Stimulated activated naive B cell treated with anti-CD40 and anti-IgM and Interleukin-4, amounts not matched to agents 10 μg/mL and 1 μg/mL and 100 μg/mL, for 72 hours (primary cell): ENCODE results near the gene TOP2A.
"Not testable (repeated sequence)": the region's sequence is repeated elsewhere in the genome, so short reads cannot be mapped to it uniquely, and the experiment has no call there.

ENCODE experiments used
- ATAC-seq, 2 donors: fragments of 150-1000 bp; cut with Tn5 transposase; replicated peaks; 2 replicates each; pipeline ENCODE4 v1.10.0; 2021; ENCODE audit warnings: moderate library complexity in 1 of 2
- DNase-seq: peaks from one replicate; pipeline ENCODE4 v3.0.0; 2021
- H3K27ac Mint-ChIP-seq: one replicate; pipeline ENCODE4 v1.8.0; 2022; ENCODE audit warnings: mild to moderate bottlenecking, mixed read lengths
- H3K27me3 Mint-ChIP-seq, 2 donors: one replicate each; pipeline ENCODE4 v1.8.0; 2022; ENCODE audit warnings: mixed read lengths in 2 of 2
- H3K36me3 Mint-ChIP-seq, 2 donors: one replicate each; pipeline ENCODE4 v1.8.0; 2022; ENCODE audit warnings: mixed read lengths in 2 of 2, mild to moderate bottlenecking in 1 of 2
- H3K4me1 Mint-ChIP-seq, 2 donors: one replicate each; pipeline ENCODE4 v1.8.0; 2022; ENCODE audit warnings: mixed read lengths in 2 of 2, mild to moderate bottlenecking in 1 of 2
- H3K4me3 Mint-ChIP-seq, 2 donors: one replicate each; pipeline ENCODE4 v1.8.0; 2022; ENCODE audit warnings: mild to moderate bottlenecking in 2 of 2, mixed read lengths in 2 of 2, moderate library complexity in 1 of 2
- H3K9me3 Mint-ChIP-seq, 2 donors: one replicate each; pipeline ENCODE4 v1.8.0; 2022; ENCODE audit warnings: mixed read lengths in 2 of 2, mild to moderate bottlenecking in 1 of 2

Gene TOP2A

DNA sequence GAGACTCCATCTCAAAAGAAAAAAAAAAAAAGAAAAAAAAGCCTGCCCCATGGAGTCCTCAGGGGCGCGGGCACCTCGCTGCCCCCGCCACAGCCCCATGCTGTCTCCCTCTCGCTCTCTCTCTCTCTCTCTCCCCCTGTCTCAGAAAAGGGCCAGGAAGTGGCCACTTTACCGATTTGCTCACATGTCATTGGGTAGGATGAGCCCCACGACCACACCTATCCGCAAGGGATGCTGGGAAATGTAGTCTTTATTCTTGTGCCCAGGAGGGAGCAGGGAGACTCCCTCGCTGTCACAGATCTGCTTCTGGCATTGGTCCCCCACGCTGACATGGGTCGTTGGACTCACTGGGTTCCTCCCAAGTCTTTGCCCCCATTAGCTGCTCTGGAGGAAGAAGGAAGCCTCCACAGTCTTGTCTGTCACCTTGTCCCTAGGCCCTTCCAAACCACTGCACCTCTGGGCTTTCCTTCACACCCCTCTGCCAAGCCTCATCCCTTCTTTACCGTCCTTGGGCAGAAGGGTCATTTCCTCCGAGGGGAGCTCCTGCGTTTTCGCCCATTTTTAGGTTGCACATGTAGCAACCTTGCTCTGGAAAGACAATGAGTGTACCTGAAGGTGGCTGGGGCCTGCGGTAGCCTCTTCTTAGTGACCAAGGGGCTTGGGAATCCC, 46.3 kb downstream of the TOP2A start:
- no peak overlapping the region for H3K27ac Mint-ChIP-seq
- peaks cover 0 to 5% of the 10 kb centered on the region in 2 donors for H3K36me3 Mint-ChIP-seq
- peaks cover 0 to 3% of the 10 kb centered on the region in 2 donors for H3K27me3 Mint-ChIP-seq
- peaks cover 3 to 4% of the 10 kb centered on the region in 2 donors for H3K9me3 Mint-ChIP-seq
- DNase-seq, result no peak
- peak; percentile 82 to 83 for ATAC-seq
- H3K4me3 Mint-ChIP-seq, result no peak overlapping the region
- peaks cover 18 to 25% of the 10 kb centered on the region in 2 donors for H3K4me1 Mint-ChIP-seq

DNA sequence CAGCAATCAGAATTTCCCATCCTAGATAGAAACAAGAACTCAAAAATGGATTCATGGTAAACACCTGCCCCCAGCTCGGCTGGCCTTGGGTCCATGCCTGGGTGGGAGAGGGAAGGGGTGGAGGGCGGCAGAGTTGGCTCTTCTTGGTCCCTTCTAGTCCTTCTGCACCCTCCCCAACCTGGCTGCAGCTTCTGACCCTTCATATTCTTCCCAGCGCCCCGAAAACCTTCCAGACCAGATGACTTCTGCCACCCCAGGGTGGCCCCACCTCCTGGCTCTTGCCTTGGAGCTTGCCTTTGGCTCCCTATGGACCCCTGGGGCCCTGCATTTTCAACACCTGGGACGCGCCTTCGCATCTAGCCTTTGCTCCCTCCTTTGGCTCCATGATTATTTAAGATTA, 47.8 kb downstream of the TOP2A start:
- no peak for ATAC-seq
- Mint-ChIP-seq H3K36me3 (peaks cover 0 to 5% of the 10 kb centered on the region in 2 donors), H3K27ac (no peak overlapping the region), H3K27me3 (no peaks in the 10 kb centered on the region), H3K9me3 (peaks cover 3 to 4% of the 10 kb centered on the region in 2 donors), H3K4me3 (no peak overlapping the region), H3K4me1 (peaks cover 18 to 25% of the 10 kb centered on the region in 2 donors)
- DNase-seq, result no peak

DNA sequence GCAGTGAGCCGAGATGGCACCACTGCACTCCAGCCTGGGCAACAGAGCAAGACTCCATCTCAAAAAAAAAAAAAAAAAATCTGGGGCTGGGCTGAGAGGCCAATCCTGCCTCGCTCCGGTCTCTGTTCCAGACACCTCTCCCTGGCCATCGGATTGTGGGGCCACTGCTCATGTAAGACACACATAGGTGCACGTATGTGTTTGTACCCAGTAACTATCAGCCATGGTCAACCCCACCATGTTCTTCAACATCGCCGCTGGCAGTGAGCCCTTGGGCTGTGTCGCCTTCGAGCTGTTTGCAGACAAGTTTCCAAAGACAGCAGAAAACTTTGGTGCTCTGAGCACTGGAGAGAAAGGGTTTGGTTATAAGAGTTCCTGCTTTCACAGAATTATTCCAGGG, 50.0 kb downstream of the TOP2A start:
- peaks cover 5 to 14% of the 10 kb centered on the region in 2 donors for H3K27me3 Mint-ChIP-seq
- not testable (repeated sequence) for ATAC-seq, H3K27ac Mint-ChIP-seq, H3K36me3 Mint-ChIP-seq, DNase-seq, H3K4me3 Mint-ChIP-seq, H3K9me3 Mint-ChIP-seq
- H3K4me1 Mint-ChIP-seq, result peaks cover 16 to 31% of the 10 kb centered on the region in 2 donors

DNA sequence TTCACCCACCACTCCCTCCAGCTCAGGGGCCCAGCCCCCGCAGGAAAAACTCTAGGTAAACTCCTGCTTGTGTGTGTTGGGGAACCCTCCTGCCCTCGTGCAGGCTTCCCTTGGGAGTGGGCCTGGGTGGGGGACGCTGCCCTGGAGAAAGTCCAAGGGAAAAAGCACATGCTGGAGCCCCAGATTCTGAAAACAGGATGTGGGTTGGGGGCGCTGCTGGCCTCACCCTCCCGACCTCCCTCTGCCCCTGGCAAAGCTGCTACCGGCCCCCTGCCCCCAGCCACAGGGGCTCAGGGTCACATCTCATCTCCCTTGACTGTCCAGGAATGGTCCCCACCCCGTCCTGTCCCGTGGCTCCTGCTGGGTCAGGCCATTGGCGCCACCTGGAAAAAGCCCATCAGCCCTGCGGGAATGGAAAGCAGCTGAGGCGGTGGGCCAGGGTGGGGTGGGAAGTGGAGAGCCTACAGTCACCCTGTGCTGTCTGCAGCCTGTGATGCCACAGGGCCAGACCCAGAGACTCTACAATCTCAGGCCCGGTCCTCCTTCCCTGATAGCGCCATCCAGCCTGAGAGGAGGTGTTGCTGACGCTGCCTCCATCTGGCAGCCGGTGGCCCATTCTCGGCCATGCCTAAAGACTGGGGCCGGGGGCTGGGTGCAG, 50.7 kb downstream of the TOP2A start:
- Mint-ChIP-seq H3K4me3 (no peak overlapping the region), H3K4me1 (peaks cover 13 to 29% of the 10 kb centered on the region in 2 donors), H3K9me3 (peaks cover 2 to 4% of the 10 kb centered on the region in 2 donors), H3K27me3 (peaks cover 9 to 22% of the 10 kb centered on the region in 2 donors), H3K27ac (no peak overlapping the region), H3K36me3 (peaks cover 3 to 8% of the 10 kb centered on the region in 2 donors)
- no peak for DNase-seq
- no peak for ATAC-seq

DNA sequence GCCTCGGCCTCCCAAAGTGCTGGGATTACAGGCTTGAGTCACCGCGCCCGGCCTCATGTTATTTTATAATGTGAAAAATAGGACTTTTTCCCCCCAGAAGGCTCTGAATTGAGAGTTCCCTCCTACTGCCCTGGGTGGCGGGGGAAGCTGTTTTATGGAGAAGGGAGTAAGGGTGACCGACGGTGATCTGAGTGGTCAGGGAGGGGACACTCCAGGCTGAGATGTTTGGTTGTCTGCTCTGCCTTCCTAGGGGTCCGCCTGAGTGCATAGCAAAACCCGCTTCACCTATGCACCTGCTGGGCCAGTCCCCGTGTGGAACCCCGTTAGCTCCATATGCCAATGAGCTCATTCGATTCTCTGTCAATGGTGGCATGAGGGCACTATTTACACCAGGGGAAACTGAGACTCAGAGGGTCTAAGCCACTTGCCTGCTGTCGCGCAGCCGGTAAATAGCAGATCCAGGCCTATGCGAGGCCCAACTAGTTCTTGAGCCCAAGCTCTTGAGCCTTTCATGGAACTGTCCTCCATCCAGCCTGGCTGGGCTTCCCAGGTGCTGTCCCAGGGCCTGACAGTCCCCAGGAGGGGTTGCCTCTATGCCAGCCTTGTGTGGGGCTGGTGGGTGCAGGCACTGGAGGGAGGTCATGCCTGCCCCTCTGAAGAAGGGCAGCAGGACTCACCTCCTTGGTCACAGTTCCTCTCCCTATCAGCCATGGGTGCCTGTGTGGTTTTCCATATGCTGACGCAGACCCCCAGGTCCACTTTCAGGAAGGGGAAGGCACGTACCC, 51.4 kb downstream of the TOP2A start:
- Mint-ChIP-seq H3K36me3 (peaks cover 3 to 5% of the 10 kb centered on the region in 2 donors), H3K9me3 (peaks cover 2% of the 10 kb centered on the region in 2 donors), H3K4me1 (peaks cover 11 to 32% of the 10 kb centered on the region in 2 donors), H3K27ac (no peak overlapping the region), H3K4me3 (no peak overlapping the region), H3K27me3 (peaks cover 13 to 29% of the 10 kb centered on the region in 2 donors)
- DNase-seq (no peak), ATAC-seq (no peak)

DNA sequence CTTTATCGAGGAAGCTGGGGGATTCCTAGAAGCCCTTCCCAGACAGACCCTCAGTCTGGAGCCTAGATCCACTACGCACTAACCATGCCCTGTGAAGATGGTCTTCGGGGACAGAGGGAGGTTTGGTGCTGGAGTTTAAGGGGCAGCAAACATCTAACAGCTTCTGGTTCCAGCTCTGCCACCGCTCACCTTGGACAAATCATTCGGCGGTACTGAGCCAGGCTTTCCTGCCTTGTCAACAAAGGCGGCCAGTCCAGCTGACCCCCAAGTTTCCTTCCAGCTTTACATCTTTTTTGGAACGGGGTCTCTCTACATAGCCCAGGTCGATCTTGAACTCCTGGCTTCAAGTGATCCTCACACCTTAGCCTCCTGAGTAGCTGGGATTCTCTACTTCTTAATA, 52.8 kb downstream of the TOP2A start:
- Mint-ChIP-seq H3K4me1 (peaks cover 11 to 35% of the 10 kb centered on the region in 2 donors), H3K27ac (no peak overlapping the region), H3K36me3 (peaks cover 3% of the 10 kb centered on the region in 2 donors), H3K9me3 (no peaks in the 10 kb centered on the region), H3K4me3 (peak overlapping the region in 1 of 2 donors; percentile 85), H3K27me3 (peaks cover 20 to 40% of the 10 kb centered on the region in 2 donors)
- DNase-seq (no peak), ATAC-seq (no peak)

DNA sequence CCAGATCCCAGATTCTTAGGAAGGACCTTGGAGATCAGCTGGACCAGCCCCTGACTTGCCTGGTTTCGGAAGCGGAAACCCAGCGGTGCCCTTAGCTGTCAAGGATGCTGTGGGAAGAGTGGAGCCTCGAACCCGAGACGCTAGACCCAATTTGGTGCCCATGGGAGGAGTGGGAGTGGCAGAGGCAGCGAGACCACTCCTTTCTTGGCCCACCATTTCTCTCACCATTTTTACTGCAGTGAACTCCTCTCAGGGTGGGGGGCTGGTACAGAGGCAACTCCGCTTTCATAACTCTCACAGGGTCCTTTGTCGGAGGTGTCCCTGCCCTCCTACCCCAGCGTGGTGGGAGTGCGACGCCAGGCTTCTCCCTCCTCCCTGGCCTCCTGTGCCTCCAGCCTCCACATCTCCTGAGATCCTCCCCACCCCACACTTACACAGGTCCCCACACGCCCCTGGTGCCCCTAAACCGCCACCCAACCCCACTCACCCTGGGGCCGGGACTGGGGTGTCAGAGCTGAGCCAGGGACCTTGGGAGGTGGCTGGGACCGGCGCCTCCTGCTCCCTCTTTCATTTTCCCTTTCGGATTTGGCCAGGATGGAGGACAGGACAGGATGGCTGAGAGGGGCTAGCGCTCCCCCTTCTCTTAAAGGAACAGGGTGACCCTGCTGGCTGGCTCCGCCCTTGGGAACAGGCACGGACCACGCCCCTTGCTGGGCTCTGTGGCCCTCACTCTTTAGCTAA, 53.4 kb downstream of the TOP2A start, which contains the start of gene GJD3:
Gene GJD3, minus strand, starts transcription at position 617 of the 741 bp plus-strand sequence. CDS start 922 bp downstream, outside the sequence.
- no peaks in the 10 kb centered on the region for H3K9me3 Mint-ChIP-seq

DNA sequence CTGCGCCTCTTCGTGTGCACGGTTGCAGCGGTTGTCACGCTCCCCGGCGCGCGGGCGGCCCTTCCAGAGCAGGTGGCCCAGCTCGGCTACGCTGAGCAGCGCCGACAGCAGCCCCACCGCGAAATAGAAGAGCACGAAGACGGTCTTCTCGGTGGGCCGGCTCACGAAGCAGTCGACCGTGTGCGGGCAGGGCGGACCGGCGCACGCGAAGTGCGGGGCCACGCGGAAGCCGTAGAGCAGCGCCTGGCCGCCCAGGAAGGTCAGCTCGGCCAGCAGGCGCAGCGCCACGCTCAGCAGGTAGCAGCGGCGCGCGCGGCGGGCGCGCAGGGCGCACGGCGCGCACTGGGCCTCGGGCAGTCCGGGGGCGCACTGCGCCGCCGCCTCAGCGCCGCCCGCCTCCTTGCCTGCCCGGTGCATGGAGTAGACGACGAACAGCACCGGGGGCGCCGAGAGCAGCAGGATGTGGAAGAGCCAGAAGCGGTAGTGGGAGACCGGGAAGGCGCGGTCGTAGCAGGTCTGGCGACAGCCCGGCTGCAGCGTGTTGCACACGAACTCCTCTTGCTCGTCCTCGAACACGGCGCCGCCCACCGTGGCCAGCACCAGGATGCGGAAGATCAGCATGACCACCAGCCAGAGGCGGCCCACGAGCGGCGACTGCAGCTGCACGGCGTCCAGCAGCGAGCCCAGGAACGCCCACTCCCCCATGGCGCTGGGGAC, 54.4 kb downstream of the TOP2A start:
- Mint-ChIP-seq H3K4me1 (peaks cover 12 to 44% of the 10 kb centered on the region in 2 donors), H3K27me3 (peaks cover 20 to 42% of the 10 kb centered on the region in 2 donors), H3K27ac (no peak overlapping the region), H3K4me3 (peak overlapping the region; percentile 85), H3K9me3 (no peaks in the 10 kb centered on the region), H3K36me3 (peaks cover 3% of the 10 kb centered on the region in 2 donors)
- DNase-seq (no peak), ATAC-seq (peak; percentile 50 to 57)

More for the DNA sequence above, 53.4 kb downstream of the TOP2A start, which contains the start of gene GJD3:
- peak within 1 kb of the TSS; percentile 85 for H3K4me3 Mint-ChIP-seq
- H3K27ac Mint-ChIP-seq, result peak within 1 kb of the TSS; percentile 65
- peaks cover 20 to 42% of the 10 kb centered on the region in 2 donors for H3K27me3 Mint-ChIP-seq
- H3K36me3 Mint-ChIP-seq, result peaks cover 3% of the 10 kb centered on the region in 2 donors
- peaks cover 11 to 35% of the 10 kb centered on the region in 2 donors for H3K4me1 Mint-ChIP-seq
- ATAC-seq (no peak), DNase-seq (no peak)

DNA sequence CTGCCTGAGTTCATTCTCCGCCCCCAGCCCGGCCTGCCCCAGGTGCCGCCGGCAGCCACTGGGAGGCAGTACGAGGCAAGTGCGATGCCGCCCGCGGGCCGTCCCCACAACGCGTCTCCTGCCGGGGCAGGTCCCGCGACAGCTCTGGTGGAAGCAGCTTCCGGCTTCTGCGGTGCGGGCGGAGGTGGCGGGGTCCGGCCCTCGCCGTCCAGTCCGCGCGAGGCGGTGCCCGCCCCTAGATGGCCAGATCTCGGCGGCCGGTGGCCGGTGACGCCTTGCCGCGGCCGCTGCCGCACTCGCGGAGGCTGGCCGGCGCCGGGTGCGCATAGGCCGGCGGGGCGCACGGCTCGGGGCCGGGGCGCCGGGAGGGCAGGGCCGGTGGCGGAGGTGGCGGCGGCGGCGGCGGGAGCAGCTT, 55.0 kb downstream of the TOP2A start:
- DNase-seq (peak; percentile 85), ATAC-seq (peak; percentile 92)
- Mint-ChIP-seq H3K27me3 (peaks cover 20 to 42% of the 10 kb centered on the region in 2 donors), H3K4me3 (peak overlapping the region; percentile 85), H3K27ac (no peak overlapping the region), H3K9me3 (no peaks in the 10 kb centered on the region), H3K4me1 (peaks cover 15 to 48% of the 10 kb centered on the region in 2 donors), H3K36me3 (peaks cover 3 to 4% of the 10 kb centered on the region in 2 donors)

DNA sequence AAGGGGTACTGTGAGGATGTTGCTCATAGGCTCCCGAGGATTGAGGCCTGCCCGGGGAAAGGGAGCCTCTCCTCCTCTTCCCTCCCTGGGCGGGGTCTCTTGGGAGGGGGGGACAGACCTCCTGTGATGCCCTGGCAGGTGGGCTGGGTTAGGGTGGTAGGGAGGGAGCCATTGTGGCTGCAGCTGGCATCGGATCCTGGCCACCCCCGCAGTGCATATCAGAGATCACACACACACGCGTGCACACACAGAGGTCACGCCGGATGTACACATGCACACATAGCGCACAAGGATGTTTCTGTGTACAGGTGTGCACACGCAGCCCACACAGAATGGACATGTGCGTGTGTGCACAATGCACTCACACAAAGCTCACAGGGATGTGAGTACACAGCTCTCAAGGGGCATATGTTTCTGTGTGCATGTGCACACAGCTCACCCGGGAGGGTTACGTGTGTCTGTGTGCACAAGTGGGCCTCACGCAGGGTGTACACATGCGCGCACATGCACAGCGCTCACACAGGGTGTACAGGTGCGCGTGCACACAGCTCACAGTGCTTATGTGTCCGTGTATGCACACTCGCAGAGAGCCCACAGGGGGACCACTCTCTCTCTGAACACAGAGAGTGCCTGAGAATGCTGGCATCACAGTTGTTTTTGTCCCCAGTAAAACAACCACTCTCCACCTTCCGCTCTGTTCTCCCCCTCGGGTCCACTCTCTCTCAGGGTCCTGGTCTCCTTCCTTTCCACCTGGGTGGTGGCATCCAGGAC, 55.6 kb downstream of the TOP2A start:
- Mint-ChIP-seq H3K4me3 (peak overlapping the region; percentile 80 to 85), H3K4me1 (peaks cover 17 to 48% of the 10 kb centered on the region in 2 donors), H3K27me3 (peaks cover 20 to 42% of the 10 kb centered on the region in 2 donors), H3K9me3 (no peaks in the 10 kb centered on the region), H3K36me3 (peaks cover 3 to 7% of the 10 kb centered on the region in 2 donors), H3K27ac (no peak overlapping the region)
- DNase-seq (no peak), ATAC-seq (peak; percentile 31 to 33)

DNA sequence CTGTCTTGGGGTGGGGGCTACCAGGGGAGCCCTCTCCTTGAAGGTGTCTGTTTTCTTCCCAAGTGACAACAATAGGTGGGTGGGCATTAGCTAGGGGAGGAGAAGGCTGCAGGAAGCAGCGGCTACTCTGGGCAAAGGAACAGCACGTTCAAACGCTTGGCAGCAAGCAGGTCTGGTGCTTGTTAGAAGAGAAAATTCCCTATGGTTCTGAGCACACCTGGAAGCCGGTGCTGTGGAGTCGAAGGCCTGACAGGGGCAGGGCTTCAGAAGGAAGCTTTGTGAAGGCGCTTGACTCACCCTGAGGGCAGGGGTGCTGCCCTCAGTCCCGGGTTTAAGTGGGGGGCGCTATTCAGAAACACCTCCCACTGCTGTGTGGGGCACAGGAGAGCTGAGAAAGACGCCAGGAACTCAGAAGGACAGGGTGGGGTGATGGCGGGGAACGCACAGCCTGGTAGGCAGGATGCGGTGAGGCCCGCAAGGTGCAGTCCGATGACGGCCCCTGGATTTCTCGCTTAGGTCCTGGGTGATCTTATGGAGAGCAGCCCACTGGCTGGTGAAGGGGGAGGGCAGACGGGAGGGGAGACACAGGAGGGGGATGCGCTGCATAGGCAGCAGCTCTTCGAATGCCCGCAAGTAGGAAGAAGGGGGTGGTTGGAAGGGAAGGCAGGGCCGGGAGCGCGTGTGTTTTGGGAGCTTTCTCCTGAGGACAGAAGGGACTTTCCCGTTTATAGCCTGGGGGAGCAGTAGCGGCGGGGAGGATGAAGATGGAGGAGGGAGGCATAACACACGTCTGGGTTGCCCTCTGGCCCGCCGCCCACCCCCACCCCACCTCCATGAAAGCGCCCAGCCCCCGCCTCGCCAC, 56.4 kb downstream of the TOP2A start:
- DNase-seq (no peak), ATAC-seq (no peak)
- H3K27ac Mint-ChIP-seq, result peak overlapping the region; percentile 71
- peaks cover 8 to 11% of the 10 kb centered on the region in 2 donors for H3K36me3 Mint-ChIP-seq
- peaks cover 20 to 42% of the 10 kb centered on the region in 2 donors for H3K27me3 Mint-ChIP-seq
- peaks cover 17 to 48% of the 10 kb centered on the region in 2 donors for H3K4me1 Mint-ChIP-seq
- peak overlapping the region in 1 of 2 donors; percentile 57 for H3K4me3 Mint-ChIP-seq
- no peaks in the 10 kb centered on the region for H3K9me3 Mint-ChIP-seq

DNA sequence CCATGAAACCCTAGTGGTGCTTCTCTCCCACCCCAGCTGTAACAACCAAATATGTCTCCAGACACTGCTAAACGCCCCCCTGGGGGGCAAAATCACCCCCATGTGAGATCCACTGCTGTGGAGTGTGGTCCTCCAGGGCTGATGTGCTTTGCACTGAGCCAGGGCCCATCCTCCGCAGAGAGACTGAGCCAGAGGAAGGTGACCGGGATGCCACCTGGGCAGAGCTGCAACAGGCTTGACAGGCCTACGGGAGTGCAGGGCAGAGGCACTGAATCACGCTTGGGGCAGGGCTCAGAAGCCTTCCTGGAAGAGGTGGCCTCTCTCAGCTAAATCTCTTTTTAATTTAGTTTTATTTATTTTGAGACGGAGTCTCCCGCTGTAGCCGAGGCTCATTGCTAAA, 57.6 kb downstream of the TOP2A start:
- no peak for ATAC-seq
- DNase-seq, result no peak
- Mint-ChIP-seq H3K27me3 (peaks cover 20 to 42% of the 10 kb centered on the region in 2 donors), H3K4me3 (no peak overlapping the region), H3K27ac (no peak overlapping the region), H3K4me1 (peaks cover 22 to 54% of the 10 kb centered on the region in 2 donors), H3K9me3 (no peaks in the 10 kb centered on the region), H3K36me3 (peaks cover 12 to 17% of the 10 kb centered on the region in 2 donors)
